Measurements from ENCODE around the gene ATG14.

Gene ATG14

GRCh38 chr14:55434805-55435174, 23.2 kb upstream of the ATG14 start:
- Histone ChIP-seq H3K36me3 (ENCODE audit: low read depth) (no peaks in the 10 kb centered on the region), H3K27me3 (ENCODE audit: insufficient read depth, poor library complexity, severe bottlenecking) (peaks cover 3% of the 10 kb centered on the region), H3K4me1 (ENCODE audit: insufficient read depth, poor library complexity, severe bottlenecking) (peaks cover 2% of the 10 kb centered on the region), H3K4me3 (ENCODE audit: severe bottlenecking) (no peak overlapping the region), H3K9me3 (ENCODE audit: severe bottlenecking) (no peaks in the 10 kb centered on the region), H3K27ac (ENCODE audit: poor library complexity, severe bottlenecking) (no peak overlapping the region)
- TF ChIP-seq CTCF (IDR thresholded peaks at IDR 0.05; ENCODE audit: poor library complexity, severe bottlenecking): no peak
- ATAC-seq (ENCODE audit: low read depth) (0 out of 3 replicates have a peak, but pooled peaks have one; percentile 22), DNase-seq (ENCODE audit: low spot score) (no peak)

- no peaks in the 10 kb centered on the region for H3K36me3 ChIP-seq (ENCODE audit: low read depth)
- no peak for TF ChIP-seq CTCF (IDR thresholded peaks at IDR 0.05; ENCODE audit: poor library complexity, severe bottlenecking)
- H3K27ac ChIP-seq (ENCODE audit: poor library complexity, severe bottlenecking): no peak overlapping the region
- H3K27me3 ChIP-seq (ENCODE audit: insufficient read depth, poor library complexity, severe bottlenecking): peaks cover 3% of the 10 kb centered on the region
- ATAC-seq (ENCODE audit: low read depth) (no peak), DNase-seq (ENCODE audit: low spot score) (no peak)
- H3K4me1 ChIP-seq (ENCODE audit: insufficient read depth, poor library complexity, severe bottlenecking): peaks cover 3% of the 10 kb centered on the region
- H3K4me3 ChIP-seq (ENCODE audit: severe bottlenecking): no peak overlapping the region
- H3K9me3 ChIP-seq (ENCODE audit: severe bottlenecking): no peaks in the 10 kb centered on the region
Measured at GRCh38 chr14:55433880-55434804, 22.5 kb upstream of the ATG14 start.

GRCh38 chr14:55432628-55433027, 21.0 kb upstream of the ATG14 start:
- ATAC-seq (ENCODE audit: low read depth): no peak

GRCh38 chr14:55430024-55430690, 18.5 kb upstream of the ATG14 start:
- ATAC-seq (ENCODE audit: low read depth): peak; percentile 80
- H3K4me3 ChIP-seq (ENCODE audit: severe bottlenecking): no peak overlapping the region
- no peaks in the 10 kb centered on the region for H3K9me3 ChIP-seq (ENCODE audit: severe bottlenecking)
- TF ChIP-seq CTCF (IDR thresholded peaks at IDR 0.05; ENCODE audit: poor library complexity, severe bottlenecking): peak; percentile 83
- no peaks in the 10 kb centered on the region for H3K36me3 ChIP-seq (ENCODE audit: low read depth)
- H3K27me3 ChIP-seq (ENCODE audit: insufficient read depth, poor library complexity, severe bottlenecking): no peaks in the 10 kb centered on the region
- DNase-seq (ENCODE audit: low spot score): peak; percentile 69
- H3K27ac ChIP-seq (ENCODE audit: poor library complexity, severe bottlenecking): no peak overlapping the region
- H3K4me1 ChIP-seq (ENCODE audit: insufficient read depth, poor library complexity, severe bottlenecking): peaks cover 9% of the 10 kb centered on the region

More at GRCh38 chr14:55432628-55433027, 21.0 kb upstream of the ATG14 start:
- Histone ChIP-seq H3K36me3 (ENCODE audit: low read depth) (no peaks in the 10 kb centered on the region), H3K27ac (ENCODE audit: poor library complexity, severe bottlenecking) (no peak overlapping the region), H3K9me3 (ENCODE audit: severe bottlenecking) (no peaks in the 10 kb centered on the region), H3K27me3 (ENCODE audit: insufficient read depth, poor library complexity, severe bottlenecking) (peaks cover 2% of the 10 kb centered on the region), H3K4me1 (ENCODE audit: insufficient read depth, poor library complexity, severe bottlenecking) (peaks cover 3% of the 10 kb centered on the region), H3K4me3 (ENCODE audit: severe bottlenecking) (no peak overlapping the region)
- no peak for DNase-seq (ENCODE audit: low spot score)
- TF ChIP-seq CTCF (IDR thresholded peaks at IDR 0.05; ENCODE audit: poor library complexity, severe bottlenecking): no peak
